Tibial nerve (tissue), 4 donors: ENCODE data around the gene CDC42EP2.

Experiments
- EP300 ChIP-seq, 2 donors: sonication (generic); formaldehyde crosslinking; IDR thresholded peaks; one replicate each; pipeline ENCODE4 v1.6.1; 2017; ENCODE audit warnings: antibody characterized with exemption in 2 of 2, mild to moderate bottlenecking in 1 of 2
- POLR2A ChIP-seq, 2 donors: fragments of 450-650 bp; IDR thresholded peaks; one replicate each; pipeline ENCODE4 v1.6.1; 2017; ENCODE audit warnings: antibody characterized with exemption in 2 of 2, mild to moderate bottlenecking in 2 of 2, moderate library complexity in 2 of 2
- TF ChIP-seq, protein P1 (sequence below), 5 experiments: fragments of 200-600 bp in 3 of 5; fragments of 450-650 bp in 2 of 5; sonication (generic) in 3 of 5; IDR thresholded peaks; one replicate each; pipeline ENCODE4 v1.5.1; 2016 to 2019; ENCODE audit warnings: antibody characterized with exemption in 5 of 5, mild to moderate bottlenecking in 3 of 5, moderate library complexity in 2 of 5

DNA sequence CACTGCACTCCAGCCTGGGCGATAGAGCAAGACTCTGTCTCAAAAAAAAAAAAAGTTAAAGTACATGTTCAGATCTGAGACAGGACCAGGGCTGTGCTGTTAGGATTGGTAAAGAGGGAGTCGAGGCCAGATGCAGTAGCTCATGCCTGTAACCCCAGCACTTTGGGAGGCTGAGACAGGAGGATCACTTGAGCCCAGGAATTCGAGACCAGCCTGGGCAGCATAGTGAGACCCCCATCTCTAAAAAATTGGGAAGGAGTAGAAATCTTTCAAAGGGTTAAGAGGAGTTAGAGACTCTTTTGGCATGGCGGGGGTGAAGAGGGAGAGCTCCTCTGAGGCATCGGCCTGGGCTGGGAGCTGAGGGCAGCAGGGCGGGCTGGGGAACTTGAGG lies 56.0 kb downstream of the CDC42EP2 start:
- TF ChIP-seq, protein P1, sequence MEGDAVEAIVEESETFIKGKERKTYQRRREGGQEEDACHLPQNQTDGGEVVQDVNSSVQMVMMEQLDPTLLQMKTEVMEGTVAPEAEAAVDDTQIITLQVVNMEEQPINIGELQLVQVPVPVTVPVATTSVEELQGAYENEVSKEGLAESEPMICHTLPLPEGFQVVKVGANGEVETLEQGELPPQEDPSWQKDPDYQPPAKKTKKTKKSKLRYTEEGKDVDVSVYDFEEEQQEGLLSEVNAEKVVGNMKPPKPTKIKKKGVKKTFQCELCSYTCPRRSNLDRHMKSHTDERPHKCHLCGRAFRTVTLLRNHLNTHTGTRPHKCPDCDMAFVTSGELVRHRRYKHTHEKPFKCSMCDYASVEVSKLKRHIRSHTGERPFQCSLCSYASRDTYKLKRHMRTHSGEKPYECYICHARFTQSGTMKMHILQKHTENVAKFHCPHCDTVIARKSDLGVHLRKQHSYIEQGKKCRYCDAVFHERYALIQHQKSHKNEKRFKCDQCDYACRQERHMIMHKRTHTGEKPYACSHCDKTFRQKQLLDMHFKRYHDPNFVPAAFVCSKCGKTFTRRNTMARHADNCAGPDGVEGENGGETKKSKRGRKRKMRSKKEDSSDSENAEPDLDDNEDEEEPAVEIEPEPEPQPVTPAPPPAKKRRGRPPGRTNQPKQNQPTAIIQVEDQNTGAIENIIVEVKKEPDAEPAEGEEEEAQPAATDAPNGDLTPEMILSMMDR (IDR thresholded peaks at IDR 0.05) = no peak
- TF ChIP-seq POLR2A (IDR thresholded peaks at IDR 0.05) = no peak
- TF ChIP-seq EP300 (IDR thresholded peaks at IDR 0.05) = no peak
